HEK293 (cell line): ENCODE results near the gene DNAJA1.

Experiments
- CTCF ChIA-PET: fragments of 350-600 bp; formaldehyde crosslinking; extraction: SDS; loops from one replicate; lab custom pipeline; 2021; ENCODE audit warnings: antibody characterized with exemption; lab: Yijun Ruan, JAX
- POLR2A ChIA-PET: fragments of 300-600 bp; formaldehyde crosslinking; extraction: SDS; loops from one replicate; lab custom pipeline; 2020; ENCODE audit warnings: antibody characterized with exemption, inconsistent platforms; lab: Yijun Ruan, JAX
- H3K27ac ChIP-seq: fragments of 200-500 bp; sonication (Bioruptor generic); 2 replicates; pipeline ENCODE4 v1.5.1; 2014; ENCODE audit warnings: low read depth, low read length, control low read depth, inconsistent platforms; ENCODE audit errors: extremely low read depth
- H3K36me3 ChIP-seq, 2 experiments: fragments of 200-500 bp in 1 of 2; sonication (Bioruptor generic) in 1 of 2; 1 replicate in 1 of 2; 2 replicates in 1 of 2; pipeline ENCODE4 v1.5.1; 2014 to 2017; ENCODE audit warnings: inconsistent platforms in 2 of 2, low read length in 2 of 2; ENCODE audit not compliant: control insufficient read depth in 2 of 2, insufficient read depth in 1 of 2
- H3K4me1 ChIP-seq: fragments of 200-500 bp; sonication (Bioruptor generic); 2 replicates; pipeline ENCODE4 v1.5.1; 2014; ENCODE audit warnings: mild to moderate bottlenecking, low read length, inconsistent platforms; ENCODE audit not compliant: control insufficient read depth, insufficient read depth
- H3K4me3 ChIP-seq: 2 replicates; pipeline ENCODE4 v1.5.1; 2011; ENCODE audit warnings: low read depth, mild to moderate bottlenecking, control low read depth, low read length, moderate library complexity
- H3K9me3 ChIP-seq: fragments of 200-500 bp; sonication (Bioruptor generic); 2 replicates; pipeline ENCODE4 v1.5.1; 2014; ENCODE audit warnings: low read depth, low read length, inconsistent platforms; ENCODE audit not compliant: control insufficient read depth, insufficient read depth
- MZF1 ChIP-seq: fragments of 450-650 bp; formaldehyde crosslinking; IDR thresholded peaks from 2 replicates; pipeline ENCODE4 v1.5.1; 2017; ENCODE audit warnings: missing biosample characterization, missing genetic modification characterization, borderline replicate concordance
- ZFP3 ChIP-seq: fragments of 450-650 bp; formaldehyde crosslinking; IDR thresholded peaks from 2 replicates; pipeline ENCODE4 v1.5.1; 2016; ENCODE audit warnings: low read depth, missing biosample characterization, missing genetic modification characterization
- ZNF121 ChIP-seq: fragments of 450-650 bp; formaldehyde crosslinking; IDR thresholded peaks from 2 replicates; pipeline ENCODE4 v1.5.1; 2016; ENCODE audit warnings: missing biosample characterization, missing genetic modification characterization
- ZNF140 ChIP-seq: fragments of 450-650 bp; formaldehyde crosslinking; IDR thresholded peaks from 2 replicates; pipeline ENCODE4 v1.5.1; 2016; ENCODE audit warnings: missing biosample characterization, missing genetic modification characterization
- ZNF341 ChIP-seq: fragments of 450-650 bp; formaldehyde crosslinking; IDR thresholded peaks from 2 replicates; pipeline ENCODE4; 2016; ENCODE audit warnings: low read depth, missing biosample characterization, missing genetic modification characterization
- ZNF366 ChIP-seq: fragments of 450-650 bp; formaldehyde crosslinking; conservative IDR thresholded peaks from 2 replicates; pipeline ENCODE4 v1.5.1; 2016; ENCODE audit warnings: missing biosample characterization, missing genetic modification characterization
- ZNF473 ChIP-seq: fragments of 450-650 bp; formaldehyde crosslinking; IDR thresholded peaks from 2 replicates; pipeline ENCODE4 v1.5.1; 2017; ENCODE audit warnings: missing biosample characterization, missing genetic modification characterization
- ZNF548 ChIP-seq: fragments of 450-650 bp; formaldehyde crosslinking; IDR thresholded peaks from 2 replicates; pipeline ENCODE4 v1.5.1; 2016; ENCODE audit warnings: missing biosample characterization, missing genetic modification characterization
- ZNF549 ChIP-seq: fragments of 450-650 bp; IDR thresholded peaks from 2 replicates; pipeline ENCODE4 v1.5.1; 2018; ENCODE audit warnings: missing biosample characterization, missing genetic modification characterization, mild to moderate bottlenecking, inconsistent platforms, moderate library complexity
- ZNF654 ChIP-seq: fragments of 450-650 bp; formaldehyde crosslinking; IDR thresholded peaks from 2 replicates; pipeline ENCODE4 v1.5.1; 2016; ENCODE audit warnings: low read depth, missing biosample characterization, missing genetic modification characterization
- ZNF791 ChIP-seq: fragments of 450-650 bp; formaldehyde crosslinking; IDR thresholded peaks from 2 replicates; pipeline ENCODE4 v1.5.1; 2016; ENCODE audit warnings: missing biosample characterization, missing genetic modification characterization
- ZNF792 ChIP-seq: fragments of 450-650 bp; formaldehyde crosslinking; IDR thresholded peaks from 2 replicates; pipeline ENCODE4 v1.5.1; 2016; ENCODE audit warnings: missing biosample characterization, missing genetic modification characterization
- TF ChIP-seq, protein P1 (sequence below): fragments of 450-650 bp; formaldehyde crosslinking; IDR thresholded peaks from 2 replicates; pipeline ENCODE4 v1.5.1; 2016; ENCODE audit warnings: missing biosample characterization, missing genetic modification characterization
- TF ChIP-seq, protein P2 (sequence below): fragments of 450-650 bp; formaldehyde crosslinking; IDR thresholded peaks from 2 replicates; pipeline ENCODE4 v1.5.1; 2016; ENCODE audit warnings: missing biosample characterization, missing genetic modification characterization
- TF ChIP-seq, protein P3 (sequence below): IDR thresholded peaks from 2 replicates; pipeline ENCODE4 v1.6.1; 2011; ENCODE audit warnings: mild to moderate bottlenecking, low read depth, low read length, borderline replicate concordance

Gene DNAJA1

GRCh38 chr9:33049680-33050361, 24.7 kb downstream of the DNAJA1 start:
- no peak for TF ChIP-seq ZNF549 (tag by site-specific recombination)
- no peak for TF ChIP-seq ZNF548 (tag by site-specific recombination)
- TF ChIP-seq ZNF140 = no peak
- TF ChIP-seq ZNF121 (tag by site-specific recombination) = peak; percentile 60
- Histone ChIP-seq H3K4me1 (no peaks in the 10 kb centered on the region; the same call in 1 of the 2 replicates), H3K4me3 (no peak overlapping the region), H3K27ac (no peak overlapping the region), H3K36me3 (peaks cover 4 to 81% of the 10 kb centered on the region in 2 experiments), H3K9me3 (no peaks in the 10 kb centered on the region)
- POLR2A ChIA-PET = no interaction called here
- CTCF ChIA-PET = interaction anchor here (0.7 kb wide), 3 partner anchors 198 to 869 kb away, joined by 3 to 4 read pairs (median 4); no protein-coding TSS in a partner anchor

- CTCF ChIA-PET = no interaction called here
- Histone ChIP-seq H3K27ac (no peak overlapping the region), H3K9me3 (no peaks in the 10 kb centered on the region), H3K36me3 (peaks cover 4 to 83% of the 10 kb centered on the region in 2 experiments), H3K4me3 (no peak overlapping the region), H3K4me1 (no peaks in the 10 kb centered on the region)
- TF ChIP-seq ZFP3 (tag by site-specific recombination) (no peak), ZNF654 (no peak), ZNF366 (tag by site-specific recombination) (no peak), ZNF791 (no peak), ZNF792 (no peak), ZNF341 (tag by site-specific recombination) (no peak), ZNF473 (tag by site-specific recombination) (no peak), MZF1 (no peak)
- TF ChIP-seq, protein P1, sequence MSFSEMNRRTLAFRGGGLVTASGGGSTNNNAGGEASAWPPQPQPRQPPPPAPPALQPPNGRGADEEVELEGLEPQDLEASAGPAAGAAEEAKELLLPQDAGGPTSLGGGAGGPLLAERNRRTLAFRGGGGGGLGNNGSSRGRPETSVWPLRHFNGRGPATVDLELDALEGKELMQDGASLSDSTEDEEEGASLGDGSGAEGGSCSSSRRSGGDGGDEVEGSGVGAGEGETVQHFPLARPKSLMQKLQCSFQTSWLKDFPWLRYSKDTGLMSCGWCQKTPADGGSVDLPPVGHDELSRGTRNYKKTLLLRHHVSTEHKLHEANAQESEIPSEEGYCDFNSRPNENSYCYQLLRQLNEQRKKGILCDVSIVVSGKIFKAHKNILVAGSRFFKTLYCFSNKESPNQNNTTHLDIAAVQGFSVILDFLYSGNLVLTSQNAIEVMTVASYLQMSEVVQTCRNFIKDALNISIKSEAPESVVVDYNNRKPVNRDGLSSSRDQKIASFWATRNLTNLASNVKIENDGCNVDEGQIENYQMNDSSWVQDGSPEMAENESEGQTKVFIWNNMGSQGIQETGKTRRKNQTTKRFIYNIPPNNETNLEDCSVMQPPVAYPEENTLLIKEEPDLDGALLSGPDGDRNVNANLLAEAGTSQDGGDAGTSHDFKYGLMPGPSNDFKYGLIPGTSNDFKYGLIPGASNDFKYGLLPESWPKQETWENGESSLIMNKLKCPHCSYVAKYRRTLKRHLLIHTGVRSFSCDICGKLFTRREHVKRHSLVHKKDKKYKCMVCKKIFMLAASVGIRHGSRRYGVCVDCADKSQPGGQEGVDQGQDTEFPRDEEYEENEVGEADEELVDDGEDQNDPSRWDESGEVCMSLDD (tag by site-specific recombination) = no peak
- TF ChIP-seq, protein P2, sequence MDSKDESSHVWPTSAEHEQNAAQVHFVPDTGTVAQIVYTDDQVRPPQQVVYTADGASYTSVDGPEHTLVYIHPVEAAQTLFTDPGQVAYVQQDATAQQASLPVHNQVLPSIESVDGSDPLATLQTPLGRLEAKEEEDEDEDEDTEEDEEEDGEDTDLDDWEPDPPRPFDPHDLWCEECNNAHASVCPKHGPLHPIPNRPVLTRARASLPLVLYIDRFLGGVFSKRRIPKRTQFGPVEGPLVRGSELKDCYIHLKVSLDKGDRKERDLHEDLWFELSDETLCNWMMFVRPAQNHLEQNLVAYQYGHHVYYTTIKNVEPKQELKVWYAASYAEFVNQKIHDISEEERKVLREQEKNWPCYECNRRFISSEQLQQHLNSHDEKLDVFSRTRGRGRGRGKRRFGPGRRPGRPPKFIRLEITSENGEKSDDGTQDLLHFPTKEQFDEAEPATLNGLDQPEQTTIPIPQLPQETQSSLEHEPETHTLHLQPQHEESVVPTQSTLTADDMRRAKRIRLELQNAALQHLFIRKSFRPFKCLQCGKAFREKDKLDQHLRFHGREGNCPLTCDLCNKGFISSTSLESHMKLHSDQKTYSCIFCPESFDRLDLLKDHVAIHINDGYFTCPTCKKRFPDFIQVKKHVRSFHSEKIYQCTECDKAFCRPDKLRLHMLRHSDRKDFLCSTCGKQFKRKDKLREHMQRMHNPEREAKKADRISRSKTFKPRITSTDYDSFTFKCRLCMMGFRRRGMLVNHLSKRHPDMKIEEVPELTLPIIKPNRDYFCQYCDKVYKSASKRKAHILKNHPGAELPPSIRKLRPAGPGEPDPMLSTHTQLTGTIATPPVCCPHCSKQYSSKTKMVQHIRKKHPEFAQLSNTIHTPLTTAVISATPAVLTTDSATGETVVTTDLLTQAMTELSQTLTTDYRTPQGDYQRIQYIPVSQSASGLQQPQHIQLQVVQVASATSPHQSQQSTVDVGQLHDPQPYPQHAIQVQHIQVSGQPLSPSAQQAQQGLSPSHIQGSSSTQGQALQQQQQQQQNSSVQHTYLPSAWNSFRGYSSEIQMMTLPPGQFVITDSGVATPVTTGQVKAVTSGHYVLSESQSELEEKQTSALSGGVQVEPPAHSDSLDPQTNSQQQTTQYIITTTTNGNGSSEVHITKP = no peak
- TF ChIP-seq, protein P3, sequence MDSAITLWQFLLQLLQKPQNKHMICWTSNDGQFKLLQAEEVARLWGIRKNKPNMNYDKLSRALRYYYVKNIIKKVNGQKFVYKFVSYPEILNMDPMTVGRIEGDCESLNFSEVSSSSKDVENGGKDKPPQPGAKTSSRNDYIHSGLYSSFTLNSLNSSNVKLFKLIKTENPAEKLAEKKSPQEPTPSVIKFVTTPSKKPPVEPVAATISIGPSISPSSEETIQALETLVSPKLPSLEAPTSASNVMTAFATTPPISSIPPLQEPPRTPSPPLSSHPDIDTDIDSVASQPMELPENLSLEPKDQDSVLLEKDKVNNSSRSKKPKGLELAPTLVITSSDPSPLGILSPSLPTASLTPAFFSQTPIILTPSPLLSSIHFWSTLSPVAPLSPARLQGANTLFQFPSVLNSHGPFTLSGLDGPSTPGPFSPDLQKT = no peak
- POLR2A ChIA-PET = no interaction called here
Measured at GRCh38 chr9:33051144-33051543, 26.1 kb downstream of the DNAJA1 start.
